Osteocyte (in vitro differentiated cells): ENCODE data around the gene KRT80. TPM values are rescaled to one million over a fixed set of nuclear protein-coding genes. Genes with fewer than 3 reads are reported as not detected.

ENCODE experiments used
- DNase-seq: peaks from one replicate; pipeline ENCODE4 v3.0.0; 2021; ENCODE audit warnings: mixed read lengths; ENCODE audit not compliant: unreplicated experiment; ENCODE audit errors: extremely low spot score
- H3K27ac Mint-ChIP-seq: one replicate; pipeline ENCODE4 v1.8.0; 2021; ENCODE audit warnings: mild to moderate bottlenecking, mixed read lengths; ENCODE audit not compliant: unreplicated experiment
- H3K27me3 Mint-ChIP-seq: one replicate; pipeline ENCODE4 v1.8.0; 2021; ENCODE audit warnings: mixed read lengths; ENCODE audit not compliant: unreplicated experiment
- H3K36me3 Mint-ChIP-seq: one replicate; pipeline ENCODE4 v1.8.0; 2021; ENCODE audit warnings: mixed read lengths; ENCODE audit not compliant: unreplicated experiment
- H3K4me1 Mint-ChIP-seq: one replicate; pipeline ENCODE4 v1.8.0; 2021; ENCODE audit warnings: mixed read lengths; ENCODE audit not compliant: unreplicated experiment
- H3K4me3 Mint-ChIP-seq: one replicate; pipeline ENCODE4 v1.8.0; 2021; ENCODE audit warnings: mild to moderate bottlenecking, moderate library complexity, mixed read lengths; ENCODE audit not compliant: unreplicated experiment
- H3K9me3 Mint-ChIP-seq: one replicate; pipeline ENCODE4 v1.8.0; 2021; ENCODE audit warnings: mixed read lengths; ENCODE audit not compliant: unreplicated experiment
- CTCF ChIP-seq: fragments of 200-600 bp; sonication (generic); IDR thresholded peaks from 2 replicates; pipeline ENCODE4 v1.5.0; 2021; ENCODE audit warnings: antibody characterized with exemption, mild to moderate bottlenecking, moderate library complexity
- total RNA-seq: library from RNA; stranded (reverse); gene quantifications from 2 replicates; pipeline ENCODE4 v1.2.1, GENCODE V29; 2021

The KRT80 gene
- total RNA-seq, 1 donor from 2014 or later = 9.9 TPM

- Mint-ChIP-seq H3K4me3 (no peak overlapping the region), H3K36me3 (no peaks in the 10 kb centered on the region), H3K27me3 (peaks cover 12% of the 10 kb centered on the region), H3K4me1 (peaks cover 12% of the 10 kb centered on the region), H3K9me3 (no peaks in the 10 kb centered on the region), H3K27ac (no peak overlapping the region)
- peak; percentile 88 for TF ChIP-seq CTCF
- no peak for DNase-seq
These were observed 69.8 kb downstream of the KRT80 start for GRCh38 chr12:52121824-52122539.

GRCh38 chr12:52120951-52121823, 70.6 kb downstream of the KRT80 start:
- Mint-ChIP-seq H3K27me3 (peaks cover 20% of the 10 kb centered on the region), H3K4me1 (peaks cover 5% of the 10 kb centered on the region), H3K4me3 (no peak overlapping the region), H3K9me3 (no peaks in the 10 kb centered on the region), H3K36me3 (no peaks in the 10 kb centered on the region), H3K27ac (no peak overlapping the region)
- no peak for TF ChIP-seq CTCF
- no peak for DNase-seq

GRCh38 chr12:52119398-52120254, 72.2 kb downstream of the KRT80 start:
- no peak overlapping the region for H3K4me3 Mint-ChIP-seq
- no peaks in the 10 kb centered on the region for H3K36me3 Mint-ChIP-seq

More at GRCh38 chr12:52119398-52120254, 72.2 kb downstream of the KRT80 start:
- peaks cover 32% of the 10 kb centered on the region for H3K27me3 Mint-ChIP-seq
- H3K27ac Mint-ChIP-seq = no peak overlapping the region
- no peaks in the 10 kb centered on the region for H3K9me3 Mint-ChIP-seq
- no peaks in the 10 kb centered on the region for H3K4me1 Mint-ChIP-seq
- peak; percentile 56 for TF ChIP-seq CTCF
- DNase-seq = no peak

Other genes with a start within 250 kb of the KRT80 start
- 15.2 and 15.8 TPM in 2 replicates for gene ACVR1B, start 240.3 kb downstream of the KRT80 start, total RNA-seq
- 22.5 and 25.5 TPM in 2 replicates for gene TAMALIN, start 185.1 kb downstream of the KRT80 start, total RNA-seq
- 6.7 and 13.0 TPM in 2 replicates for gene NR4A1, start 140.6 kb downstream of the KRT80 start, total RNA-seq
- 41.7 and 46.1 TPM in 2 replicates for gene ATG101, start 122.0 kb downstream of the KRT80 start, total RNA-seq
- not detected in 2 replicates for gene SMIM41, start 112.3 kb downstream of the KRT80 start, total RNA-seq
- 168 and 178 TPM in 2 replicates for gene KRT7, start 41.2 kb upstream of the KRT80 start, total RNA-seq
- 0.24 TPM in 2 replicates for gene KRT86, start 82.6 kb upstream of the KRT80 start, total RNA-seq
- gene KRT81, start 99.5 kb upstream of the KRT80 start, total RNA-seq = 0.50 and 0.83 TPM in 2 replicates
- not detected in 2 replicates for gene KRT83, start 129.4 kb upstream of the KRT80 start, total RNA-seq
- gene KRT85, start 175.5 kb upstream of the KRT80 start, total RNA-seq = not detected in 2 replicates
- gene KRT84, start 193.6 kb upstream of the KRT80 start, total RNA-seq = not detected in 2 replicates
- not detected in 2 replicates for gene KRT82, start 214.3 kb upstream of the KRT80 start, total RNA-seq
- gene KRT75, start 242.4 kb upstream of the KRT80 start, total RNA-seq = not detected in 2 replicates